A549 treated with Mapracorat at 1 μM for 4 hours (cell line): Measurements from ENCODE around the gene ZNF316. TPM values are rescaled to one million over a fixed set of nuclear protein-coding genes. Genes with fewer than 3 reads are reported as not detected.

Source experiments
- total RNA-seq: library from RNA; stranded (reverse); fragments of 200-300 nt; extraction: Qiagen RNA extraction; gene quantifications from 5 replicates; pipeline ENCODE4 v1.2.3, GENCODE V29; 2022

Gene ZNF316
- 7.8 to 14.7 TPM (median 13.6 TPM) in 5 replicates for total RNA-seq

DNA sequence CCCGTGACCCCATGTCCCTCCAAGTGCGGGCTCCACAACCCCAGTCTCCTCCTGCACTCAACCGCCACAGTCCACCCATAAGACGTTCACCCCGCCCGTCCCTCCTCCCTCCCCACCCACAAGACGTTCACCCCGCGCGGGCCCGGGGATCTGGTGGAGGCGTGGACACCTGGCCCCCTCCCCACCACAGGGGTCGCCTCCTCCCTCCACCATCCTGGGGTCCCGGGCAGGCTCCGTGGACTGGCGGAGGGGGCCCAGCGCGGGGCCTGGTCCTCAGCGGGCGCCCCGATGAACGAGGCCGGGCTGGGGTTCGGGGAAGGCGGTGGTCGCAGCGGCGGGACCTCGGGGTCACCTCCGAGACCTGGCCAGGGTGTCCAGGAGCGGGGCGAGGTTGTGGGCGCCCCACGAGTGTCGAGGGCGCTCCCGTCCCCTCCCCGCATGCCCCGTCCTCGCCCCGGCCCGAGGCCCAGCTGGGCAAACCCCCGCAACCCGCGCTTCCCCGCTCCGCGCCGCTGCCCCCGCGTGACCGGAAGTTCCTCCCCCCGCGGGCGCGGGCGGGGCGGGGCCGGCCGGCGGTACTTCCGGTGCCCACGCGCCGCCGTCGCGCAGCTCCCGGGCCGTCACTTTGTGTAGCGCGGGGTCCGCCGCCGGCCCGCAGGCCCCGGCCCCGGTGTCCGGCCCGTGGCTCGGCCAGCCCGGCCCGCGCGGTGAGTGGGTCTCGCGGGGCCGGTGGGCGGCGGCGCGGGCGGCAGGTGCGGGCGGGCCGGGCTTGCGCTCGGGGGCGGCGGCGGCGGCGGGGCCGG lies at the start of gene ZNF316:
Gene ZNF316 (plus strand): TSS at position 578 of the 803 bp plus-strand sequence. CDS start 5,092 bp downstream, outside the sequence.

DNA sequence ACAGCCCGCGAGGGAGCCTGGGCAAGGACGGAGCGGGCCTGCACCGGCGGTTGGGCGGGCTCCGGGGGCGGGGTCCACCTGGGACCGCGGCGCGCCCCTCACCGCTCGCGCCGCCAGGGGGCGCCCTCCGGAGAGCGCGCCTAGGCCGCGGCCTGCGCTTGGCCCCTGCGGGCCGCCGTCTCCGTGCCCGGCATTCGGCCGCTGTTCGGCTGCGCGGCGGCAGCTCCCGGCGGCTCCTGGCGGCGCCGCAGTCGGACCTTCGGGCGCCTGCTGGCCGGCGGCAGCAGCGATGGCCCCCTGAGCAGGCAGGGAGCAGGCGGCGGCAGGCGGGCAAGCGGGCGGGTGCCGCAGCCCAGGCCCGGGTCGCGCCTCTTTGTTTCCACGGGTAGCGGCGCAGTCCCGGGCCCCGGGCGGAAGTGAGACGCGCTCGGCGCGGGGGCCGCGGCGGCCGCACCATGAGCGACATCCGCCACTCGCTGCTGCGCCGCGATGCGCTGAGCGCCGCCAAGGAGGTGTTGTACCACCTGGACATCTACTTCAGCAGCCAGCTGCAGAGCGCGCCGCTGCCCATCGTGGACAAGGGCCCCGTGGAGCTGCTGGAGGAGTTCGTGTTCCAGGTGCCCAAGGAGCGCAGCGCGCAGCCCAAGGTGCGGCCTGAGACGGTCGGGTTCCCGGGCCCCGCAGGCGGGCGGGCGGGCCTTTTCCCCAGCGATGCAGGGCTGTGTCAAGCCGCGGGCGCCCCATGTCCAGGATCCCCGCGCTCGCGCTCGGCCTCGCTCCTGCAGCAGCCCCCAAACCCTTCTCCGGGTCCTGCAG lies 47.1 kb upstream of the ZNF316 start, which contains the start of gene INTS15:
Gene INTS15 (plus strand): TSS at position 193 of the 816 bp plus-strand sequence. CDS start 263 bp downstream, at position 456.

DNA sequence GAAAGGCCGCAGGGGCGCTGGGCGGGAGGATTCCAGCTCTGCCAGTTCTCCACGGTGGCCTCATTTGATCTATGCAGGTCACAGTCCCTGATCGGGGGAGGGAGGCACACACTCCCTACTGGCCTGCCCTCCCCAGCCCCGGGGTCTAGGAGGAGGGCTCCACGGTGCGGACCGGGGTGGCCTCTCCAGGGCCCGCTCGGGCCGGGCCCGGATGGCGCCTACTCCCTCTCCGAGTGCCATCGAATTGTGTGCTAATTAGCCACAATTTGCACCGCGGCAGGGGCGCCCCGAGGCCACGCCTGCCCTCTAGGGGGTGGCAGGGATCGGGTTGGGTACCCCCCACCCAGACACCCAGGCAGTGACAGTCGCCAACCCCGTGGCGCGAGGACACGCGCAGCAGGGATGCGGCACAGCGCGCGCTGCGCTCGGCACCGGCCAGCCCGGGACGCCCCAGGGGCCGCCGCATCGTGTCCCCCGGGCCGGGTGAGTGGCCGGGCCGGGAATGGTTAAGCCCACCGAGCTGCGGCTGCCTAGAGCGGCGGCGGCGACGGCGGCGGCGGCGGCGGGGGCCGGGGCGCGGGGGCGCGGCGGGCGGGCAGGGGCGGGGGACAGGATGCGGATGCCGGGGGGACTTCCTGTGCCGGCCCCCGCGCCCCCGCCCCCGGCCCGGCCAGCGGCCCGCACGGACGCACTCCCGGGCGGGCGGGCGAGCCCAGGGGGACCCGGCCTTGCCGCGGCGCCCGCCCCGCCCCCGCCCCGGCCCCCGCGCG lies 22.0 kb upstream of the ZNF316 start, which contains the start of gene ZNF853:
Gene ZNF853 (plus strand): TSS at position 658 of the 770 bp plus-strand sequence. CDS start 565 bp downstream, outside the sequence.

Other genes starting within 250 kb of the ZNF316 start
- 17.3 to 24.5 TPM (median 22.9 TPM) in 5 replicates for gene DAGLB, start 189.4 kb upstream of the ZNF316 start, total RNA-seq
- gene KDELR2, start 153.2 kb upstream of the ZNF316 start, total RNA-seq: 107 to 138 TPM (median 134 TPM) in 5 replicates
- gene GRID2IP, start 85.9 kb upstream of the ZNF316 start, total RNA-seq: 0.08 TPM in 1 of 5 replicates, not detected in the others
- 46.6 to 50.5 TPM (median 49.5 TPM) in 5 replicates for gene ZDHHC4, start 59.9 kb upstream of the ZNF316 start, total RNA-seq
- 21.0 to 25.9 TPM (median 24.2 TPM) in 5 replicates for gene INTS15, start 47.3 kb upstream of the ZNF316 start, total RNA-seq
- 2.0 to 3.2 TPM (median 2.5 TPM) in 5 replicates for gene ZNF853, start 21.7 kb upstream of the ZNF316 start, total RNA-seq
- 9.4 to 11.4 TPM (median 10.1 TPM) in 5 replicates for gene ZNF12, start 69.6 kb downstream of the ZNF316 start, total RNA-seq
- gene RSPH10B2, start 116.8 kb downstream of the ZNF316 start, total RNA-seq: 0.17 TPM in 1 of 5 replicates, not detected in the others
- gene CCZ1B, start 189.0 kb downstream of the ZNF316 start, total RNA-seq: 24.4 to 35.3 TPM (median 29.4 TPM) in 5 replicates